SU-DHL-6 (cell line): ENCODE measurements around the gene CXXC5.

Source experiments
- H2AFZ ChIP-seq: fragments of 200-600 bp; sonication (generic); 2 replicates; pipeline ENCODE4 v1.6.1; 2014; ENCODE audit warnings: low read depth, mild to moderate bottlenecking, moderate library complexity, mixed read lengths, antibody characterized with exemption, low read length; ENCODE audit not compliant: severe bottlenecking
- H3F3A ChIP-seq: fragments of 200-600 bp; shearing (Covaris generic); 2 replicates; pipeline ENCODE4 v1.6.0; 2016; ENCODE audit warnings: antibody characterized with exemption, mild to moderate bottlenecking; ENCODE audit not compliant: insufficient read depth
- H3K27ac ChIP-seq: fragments of 200-600 bp; sonication (generic); 2 replicates; pipeline ENCODE4 v1.5.1; 2016; ENCODE audit warnings: low read depth, mild to moderate bottlenecking, low read length, moderate library complexity, mixed read lengths
- H3K27me3 ChIP-seq: fragments of 200-600 bp; sonication (generic), shearing (Covaris generic); 2 replicates; pipeline ENCODE4 v1.6.0; 2014; ENCODE audit warnings: mild to moderate bottlenecking, low read length
- H3K36me3 ChIP-seq: fragments of 200-600 bp; sonication (generic); 2 replicates; pipeline ENCODE4 v1.6.1; 2014; ENCODE audit warnings: mild to moderate bottlenecking, low read length, mixed read lengths
- H3K4me2 ChIP-seq: fragments of 300-600, 200-600 bp; shearing (Covaris generic), sonication (generic); 2 replicates; pipeline ENCODE4 v1.6.0; 2014; ENCODE audit warnings: low read length, low read depth, mild to moderate bottlenecking; ENCODE audit not compliant: poor library complexity, severe bottlenecking
- H3K4me3 ChIP-seq: fragments of 200-600 bp; sonication (generic); 2 replicates; pipeline ENCODE4 v1.5.1; 2014; ENCODE audit warnings: antibody characterized with exemption, low read length, mild to moderate bottlenecking, mixed read lengths; ENCODE audit not compliant: insufficient read depth, poor library complexity, severe bottlenecking
- H3K79me2 ChIP-seq: fragments of 200-600 bp; sonication (generic); 2 replicates; pipeline ENCODE4 v1.6.1; 2014; ENCODE audit warnings: mild to moderate bottlenecking, low read length, moderate library complexity; ENCODE audit not compliant: insufficient read depth
- H3K9ac ChIP-seq: fragments of 200-600 bp; sonication (generic); 2 replicates; pipeline ENCODE4 v1.7.0; 2014; ENCODE audit warnings: mild to moderate bottlenecking, low read length
- H3K9me2 ChIP-seq: fragments of 200-600 bp; sonication (generic); replicated peaks from 2 replicates; pipeline ENCODE4 v1.6.1; 2014; ENCODE audit warnings: low read length; ENCODE audit not compliant: insufficient read depth
- H3K9me3 ChIP-seq: fragments of 200-600 bp; sonication (generic); 2 replicates; pipeline ENCODE4 v1.6.1; 2014; ENCODE audit warnings: low read length, mixed read lengths; ENCODE audit not compliant: insufficient read depth
- H4K20me1 ChIP-seq: fragments of 200-600 bp; sonication (generic); 2 replicates; pipeline ENCODE4 v1.6.1; 2014; ENCODE audit warnings: low read depth, mild to moderate bottlenecking, antibody characterized with exemption, low read length, moderate library complexity, mixed read lengths
- EZH2phosphoT487 ChIP-seq: fragments of 200-600 bp; sonication (generic), shearing (Covaris generic); conservative IDR thresholded peaks from 2 replicates; pipeline ENCODE4 v1.6.1; 2018; ENCODE audit warnings: mild to moderate bottlenecking, antibody characterized with exemption, low read length, moderate library complexity, mixed read lengths
- TF ChIP-seq, protein P1 (sequence below): fragments of 200-600 bp; sonication (generic); IDR thresholded peaks from one replicate; pipeline ENCODE4 v1.5.1; 2017; ENCODE audit warnings: antibody characterized with exemption, mild to moderate bottlenecking, low read length, moderate library complexity; ENCODE audit not compliant: insufficient read depth, poor library complexity, severe bottlenecking

The CXXC5 gene

DNA sequence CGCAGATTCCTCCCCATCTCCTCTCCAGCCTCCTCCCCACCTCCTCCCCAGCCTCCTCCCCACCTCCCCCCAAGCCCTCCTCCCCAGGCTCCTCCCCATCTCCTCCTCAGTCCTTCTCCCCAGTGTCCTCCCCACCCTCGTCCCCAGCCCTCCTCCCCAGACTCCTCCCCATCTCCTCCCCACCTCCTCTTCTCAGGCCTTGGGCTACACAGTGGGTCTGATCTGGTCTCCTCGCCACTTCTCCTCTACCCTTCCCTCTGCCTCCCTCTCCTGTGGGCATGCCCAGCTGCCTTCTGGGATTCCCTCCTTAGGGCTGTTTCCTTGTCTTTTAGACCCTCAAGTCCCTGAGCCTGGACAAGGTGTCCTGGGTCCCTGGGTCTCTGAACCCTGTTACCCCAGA lies 28.3 kb downstream of the CXXC5 start:
- Histone ChIP-seq H3K9ac (no peak overlapping the region), H4K20me1 (no peaks in the 10 kb centered on the region), H3K9me2 (no peaks in the 10 kb centered on the region), H2AFZ (no peak overlapping the region), H3K4me3 (no peak overlapping the region), H3K27me3 (no peaks in the 10 kb centered on the region), H3K27ac (no peak overlapping the region), H3K4me2 (no peak overlapping the region), H3F3A (peaks cover 5% of the 10 kb centered on the region), H3K9me3 (no peaks in the 10 kb centered on the region), H3K79me2 (peaks cover 76% of the 10 kb centered on the region), H3K36me3 (no peaks in the 10 kb centered on the region)
- no peak for TF ChIP-seq EZH2phosphoT487
- TF ChIP-seq, protein P1, sequence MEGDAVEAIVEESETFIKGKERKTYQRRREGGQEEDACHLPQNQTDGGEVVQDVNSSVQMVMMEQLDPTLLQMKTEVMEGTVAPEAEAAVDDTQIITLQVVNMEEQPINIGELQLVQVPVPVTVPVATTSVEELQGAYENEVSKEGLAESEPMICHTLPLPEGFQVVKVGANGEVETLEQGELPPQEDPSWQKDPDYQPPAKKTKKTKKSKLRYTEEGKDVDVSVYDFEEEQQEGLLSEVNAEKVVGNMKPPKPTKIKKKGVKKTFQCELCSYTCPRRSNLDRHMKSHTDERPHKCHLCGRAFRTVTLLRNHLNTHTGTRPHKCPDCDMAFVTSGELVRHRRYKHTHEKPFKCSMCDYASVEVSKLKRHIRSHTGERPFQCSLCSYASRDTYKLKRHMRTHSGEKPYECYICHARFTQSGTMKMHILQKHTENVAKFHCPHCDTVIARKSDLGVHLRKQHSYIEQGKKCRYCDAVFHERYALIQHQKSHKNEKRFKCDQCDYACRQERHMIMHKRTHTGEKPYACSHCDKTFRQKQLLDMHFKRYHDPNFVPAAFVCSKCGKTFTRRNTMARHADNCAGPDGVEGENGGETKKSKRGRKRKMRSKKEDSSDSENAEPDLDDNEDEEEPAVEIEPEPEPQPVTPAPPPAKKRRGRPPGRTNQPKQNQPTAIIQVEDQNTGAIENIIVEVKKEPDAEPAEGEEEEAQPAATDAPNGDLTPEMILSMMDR, result no peak

DNA sequence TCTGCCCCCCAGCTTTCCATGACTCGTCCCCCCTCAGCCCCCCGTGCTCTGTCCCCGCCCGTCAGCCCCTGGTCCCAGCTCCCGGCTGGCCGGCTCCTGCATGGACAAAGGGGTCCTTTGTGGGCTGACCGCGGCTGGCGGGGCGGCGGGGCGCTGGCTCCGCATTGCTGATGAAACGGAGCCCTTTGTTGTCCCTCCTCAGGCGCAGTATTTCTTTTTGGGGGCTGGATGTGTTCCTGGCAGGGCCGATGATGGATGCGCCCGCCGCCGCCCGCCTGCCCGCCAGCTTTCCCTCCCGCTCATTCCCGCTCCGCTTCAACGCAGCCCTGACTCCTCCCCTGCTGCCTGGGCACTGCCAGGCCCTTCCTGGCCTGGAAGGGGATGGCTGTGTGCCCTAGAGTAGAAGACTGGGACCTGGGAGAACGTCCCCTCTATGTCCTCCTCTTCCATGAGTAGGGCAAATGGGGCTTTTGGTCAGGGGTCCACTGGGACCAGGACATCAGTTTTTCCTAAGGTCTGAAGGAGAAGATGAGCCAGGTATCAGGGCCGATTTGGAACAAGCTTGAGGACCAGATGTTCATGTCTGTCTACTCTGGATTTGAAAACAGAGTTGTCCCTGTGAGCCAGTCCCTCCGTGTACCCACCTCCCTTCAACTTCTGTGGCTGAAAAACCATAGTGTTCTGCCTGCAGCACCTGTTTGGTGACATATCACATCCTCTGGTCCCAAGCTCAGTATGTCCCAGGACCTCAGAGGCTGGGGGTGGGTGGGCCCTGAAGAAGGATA lies 29.0 kb downstream of the CXXC5 start:
- Histone ChIP-seq H3K9me2 (no peaks in the 10 kb centered on the region), H3K9ac (no peak overlapping the region), H3K79me2 (peaks cover 68% of the 10 kb centered on the region), H2AFZ (no peak overlapping the region), H3K4me3 (no peak overlapping the region), H3F3A (no peaks in the 10 kb centered on the region), H3K27ac (no peak overlapping the region), H3K4me2 (no peak overlapping the region), H3K36me3 (no peaks in the 10 kb centered on the region), H4K20me1 (no peaks in the 10 kb centered on the region), H3K9me3 (no peaks in the 10 kb centered on the region), H3K27me3 (no peaks in the 10 kb centered on the region)
- no peak for TF ChIP-seq EZH2phosphoT487
- TF ChIP-seq, protein P1, result no peak

DNA sequence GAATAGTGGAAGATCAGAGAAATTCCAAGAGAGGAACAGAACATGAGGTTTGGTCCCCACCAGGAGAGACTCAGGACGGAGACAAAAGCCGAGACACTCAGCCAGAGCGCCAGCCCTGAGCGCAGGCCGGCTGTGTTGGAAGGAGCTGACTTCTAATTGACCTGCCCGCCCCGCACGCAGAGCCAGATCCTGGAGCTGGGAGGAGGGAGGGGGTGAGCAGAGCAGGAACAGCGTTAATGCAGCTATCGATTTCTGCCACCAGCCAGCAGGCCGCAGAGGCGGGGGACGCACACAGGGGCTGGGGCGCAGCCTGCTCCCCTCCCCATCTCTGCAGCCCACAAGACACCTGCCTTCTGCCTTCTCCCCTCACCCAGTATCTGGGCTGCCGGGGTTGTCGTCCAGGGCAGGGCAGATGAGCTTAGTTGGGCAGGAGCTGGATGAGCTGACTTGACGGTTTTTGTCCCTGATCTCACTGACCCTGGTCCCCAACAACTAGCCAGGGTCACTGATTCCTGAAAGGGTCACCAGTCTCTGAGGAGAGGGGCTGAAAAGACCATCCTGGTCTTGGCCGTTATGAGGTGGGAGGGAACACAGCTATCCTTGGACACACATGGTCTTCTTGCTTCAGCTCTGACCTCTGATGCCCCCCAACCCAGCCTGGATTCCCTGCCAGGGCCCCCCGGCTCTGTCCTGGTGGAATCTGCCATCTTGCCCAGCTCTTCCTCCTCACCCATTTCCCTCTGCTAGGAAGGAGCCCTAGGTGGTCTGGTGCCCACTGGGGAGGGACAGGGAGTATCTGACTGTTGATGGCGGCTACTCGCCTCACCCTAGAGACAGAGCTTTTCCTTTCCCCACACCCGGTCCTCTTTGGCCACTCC lies 29.8 kb downstream of the CXXC5 start:
- no peak overlapping the region for H3K9ac ChIP-seq
- peaks cover 60% of the 10 kb centered on the region for H3K79me2 ChIP-seq
- no peaks in the 10 kb centered on the region for H4K20me1 ChIP-seq
- TF ChIP-seq EZH2phosphoT487, result no peak
- TF ChIP-seq, protein P1, result no peak
- H3F3A ChIP-seq, result no peaks in the 10 kb centered on the region
- H3K4me2 ChIP-seq, result no peak overlapping the region
- H3K9me3 ChIP-seq, result no peaks in the 10 kb centered on the region
- H3K4me3 ChIP-seq, result no peak overlapping the region
- 0 out of 2 replicates have a peak, but pooled peaks cover 4% of the 10 kb centered on the region for H3K36me3 ChIP-seq
- no peak overlapping the region for H2AFZ ChIP-seq
- H3K9me2 ChIP-seq, result no peaks in the 10 kb centered on the region
- H3K27me3 ChIP-seq, result no peaks in the 10 kb centered on the region
- H3K27ac ChIP-seq, result no peak overlapping the region
